ENCODE data around the gene PHOSPHO2. TPM values are rescaled to one million over a fixed set of nuclear protein-coding genes. Genes with fewer than 3 reads are reported as not detected.

Gene PHOSPHO2
- total RNA-seq, 2 experiments from 2014 or later, result 4.5 to 6.5 TPM

GRCh38 chr2:169743549-169743948 is 49.3 kb downstream of the PHOSPHO2 start:
- no peak overlapping the region for H3K27ac Mint-ChIP-seq
- no peaks in the 10 kb centered on the region for H3K9me3 Mint-ChIP-seq
- intact Hi-C loops (cut with DNase I, micrococcal nuclease), result no loop called here
- no peak for TF ChIP-seq CTCF (IDR thresholded peaks at IDR 0.05)
- no peaks in the 10 kb centered on the region for H3K36me3 Mint-ChIP-seq (ENCODE audit: low read depth)
- Histone ChIP-seq H3K4me1 (ENCODE audit: insufficient read depth, low read length) (no peaks in the 10 kb centered on the region), H3K4me3 (ENCODE audit: low read length) (no peak overlapping the region), H3K27me3 (ENCODE audit: control insufficient read depth in 1 of 2, insufficient read depth in 2 of 2, low read length in 2 of 2) (no peaks in the 10 kb centered on the region), H3K27ac (ENCODE audit: low read depth in 1 of 2, low read length in 2 of 2) (no peak overlapping the region), H3K9me3 (ENCODE audit: control insufficient read depth in 1 of 2, insufficient read depth in 1 of 2, low read length in 2 of 2) (no peaks in the 10 kb centered on the region), H3K36me3 (ENCODE audit: insufficient read depth, low read length) (no peaks in the 10 kb centered on the region)
- H3K4me1 Mint-ChIP-seq (ENCODE audit: low read depth), result no peaks in the 10 kb centered on the region
- no peak overlapping the region for H3K4me3 Mint-ChIP-seq
- CTCF ChIA-PET, result no interaction called here
- H3K27me3 Mint-ChIP-seq, result peaks cover 9% of the 10 kb centered on the region
- DNase-seq (no peak), ATAC-seq (ENCODE audit: poor library complexity) (no peak)
- POLR2A ChIA-PET, result no interaction called here

- no peaks in the 10 kb centered on the region for H3K36me3 Mint-ChIP-seq (ENCODE audit: low read depth)
- intact Hi-C loops (cut with DNase I, micrococcal nuclease), result no loop called here
- H3K4me1 ChIP-seq (ENCODE audit: insufficient read depth, low read length), result no peaks in the 10 kb centered on the region
- ChIA-PET CTCF (no interaction called here), POLR2A (no interaction called here)
- no peaks in the 10 kb centered on the region for H3K9me3 Mint-ChIP-seq
- no peaks in the 10 kb centered on the region for H3K36me3 ChIP-seq (ENCODE audit: insufficient read depth, low read length)
- ATAC-seq (ENCODE audit: poor library complexity), result no peak
- no peaks in the 10 kb centered on the region for H3K27me3 ChIP-seq (ENCODE audit: control insufficient read depth in 1 of 2, insufficient read depth in 2 of 2, low read length in 2 of 2)
- no peak overlapping the region for H3K4me3 Mint-ChIP-seq
- no peaks in the 10 kb centered on the region for H3K27me3 Mint-ChIP-seq
- H3K4me1 Mint-ChIP-seq (ENCODE audit: low read depth), result no peaks in the 10 kb centered on the region
- H3K27ac Mint-ChIP-seq, result no peak overlapping the region
- no peak for TF ChIP-seq CTCF (IDR thresholded peaks at IDR 0.05)
- H3K4me3 ChIP-seq (ENCODE audit: low read length), result no peak overlapping the region
- H3K9me3 ChIP-seq (ENCODE audit: control insufficient read depth in 1 of 2, insufficient read depth in 1 of 2, low read length in 2 of 2), result no peaks in the 10 kb centered on the region
- no peak overlapping the region for H3K27ac ChIP-seq (ENCODE audit: low read depth in 1 of 2, low read length in 2 of 2)
- no peak for DNase-seq
These were observed 52.0 kb downstream of the PHOSPHO2 start for GRCh38 chr2:169746240-169746639.

GRCh38 chr2:169748319-169748718 is 54.0 kb downstream of the PHOSPHO2 start:
- Mint-ChIP-seq H3K4me3 (no peak overlapping the region), H3K27ac (no peak overlapping the region), H3K36me3 (ENCODE audit: low read depth) (no peaks in the 10 kb centered on the region), H3K9me3 (no peaks in the 10 kb centered on the region), H3K4me1 (ENCODE audit: low read depth) (no peaks in the 10 kb centered on the region), H3K27me3 (no peaks in the 10 kb centered on the region)
- Histone ChIP-seq H3K4me3 (ENCODE audit: low read length) (no peak overlapping the region), H3K27me3 (ENCODE audit: control insufficient read depth in 1 of 2, insufficient read depth in 2 of 2, low read length in 2 of 2) (no peaks in the 10 kb centered on the region), H3K9me3 (ENCODE audit: control insufficient read depth in 1 of 2, insufficient read depth in 1 of 2, low read length in 2 of 2) (no peaks in the 10 kb centered on the region), H3K4me1 (ENCODE audit: insufficient read depth, low read length) (no peaks in the 10 kb centered on the region), H3K36me3 (ENCODE audit: insufficient read depth, low read length) (no peaks in the 10 kb centered on the region), H3K27ac (ENCODE audit: low read depth in 1 of 2, low read length in 2 of 2) (no peak overlapping the region)
- ATAC-seq (ENCODE audit: poor library complexity) (no peak), DNase-seq (no peak)
- ChIA-PET CTCF (no interaction called here), POLR2A (no interaction called here)
- intact Hi-C loops (cut with DNase I, micrococcal nuclease), result no loop called here
- no peak for TF ChIP-seq CTCF (IDR thresholded peaks at IDR 0.05)

Other genes starting within 250 kb of the PHOSPHO2 start
- 1 to 10 TPM; 2.1 to 2.2 TPM for gene BBS5, start 215.0 kb upstream of the PHOSPHO2 start, total RNA-seq
- gene KLHL41, start 184.8 kb upstream of the PHOSPHO2 start, total RNA-seq, result not detected
- gene FASTKD1, start 120.6 kb upstream of the PHOSPHO2 start, total RNA-seq, result 1 to 10 TPM; 6.3 to 7.2 TPM
- 10 to 100 TPM; 83.4 to 87.8 TPM for gene PPIG, start 110.1 kb upstream of the PHOSPHO2 start, total RNA-seq
- gene CFAP210, start 64 bp upstream of the PHOSPHO2 start, total RNA-seq, result 1 to 10 TPM; 2.2 to 3.1 TPM
- under 1 TPM; 0.36 to 0.39 TPM for gene KLHL23, start 39.4 kb downstream of the PHOSPHO2 start, total RNA-seq
- gene SSB, start 104.4 kb downstream of the PHOSPHO2 start, total RNA-seq, result 100 to 1,000 TPM; 174 to 181 TPM
- gene METTL5, start 130.4 kb downstream of the PHOSPHO2 start, total RNA-seq, result 10 to 100 TPM; 13.2 to 16.0 TPM
- gene UBR3, start 133.0 kb downstream of the PHOSPHO2 start, total RNA-seq, result 10 to 100 TPM; 32.1 to 35.2 TPM

Measured in CD4-positive, alpha-beta T cell (primary cell).